HCT116 (cell line): ENCODE measurements around the gene PTPN21.

Experiments
- CEBPB ChIP-seq: IDR thresholded peaks from 2 replicates; pipeline ENCODE4 v1.6.1; 2012; ENCODE audit warnings: low read depth
- CTCF ChIP-seq, 3 experiments: fragments of 200-600 bp in 1 of 3; sonication (generic) in 1 of 3; IDR thresholded peaks in 2 of 3; conservative IDR thresholded peaks in 1 of 3; 2 replicates each; pipeline ENCODE4 v1.5.1; 2012 to 2017; ENCODE audit warnings: low read depth in 2 of 3, low read length in 2 of 3, antibody characterized with exemption in 1 of 3, borderline replicate concordance in 1 of 3, control low read depth in 1 of 3, mild to moderate bottlenecking in 1 of 3, mixed read lengths in 1 of 3, mixed run types in 1 of 3, moderate library complexity in 1 of 3; ENCODE audit not compliant: insufficient read depth in 1 of 3
- EZH2 ChIP-seq: fragments of 200-600 bp; sonication (generic); IDR thresholded peaks from 2 replicates; pipeline ENCODE4 v1.6.1; 2017; ENCODE audit warnings: antibody characterized with exemption, mixed run types
- POLR2A ChIP-seq: IDR thresholded peaks from 2 replicates; pipeline ENCODE4 v1.7.0; 2011; ENCODE audit warnings: borderline replicate concordance; ENCODE audit not compliant: insufficient read depth, insufficient read length; ENCODE audit errors: extremely low read depth
- SRF ChIP-seq: IDR thresholded peaks from 2 replicates; pipeline ENCODE4 v1.6.1; 2012; ENCODE audit warnings: low read depth

GRCh38 chr14:88477513-88478250 is 77.1 kb downstream of the PTPN21 start:
- TF ChIP-seq POLR2A (no peak), EZH2 (no peak), CEBPB (no peak), CTCF (IDR thresholded peaks at IDR 0.05 in 2 of 3, conservative IDR thresholded peaks at IDR 0.05 in 1 of 3; ENCODE audit: borderline replicate concordance in 1 of 3, insufficient read depth in 1 of 3, low read depth in 2 of 3, low read length in 2 of 3) (no peak), SRF (no peak)
